Astrocyte of the hippocampus (primary cell): ENCODE measurements around the gene NELFB.
A peak's percentile ranks its signal among the peaks of the same experiment; 100 is the strongest.
"Not testable (repeated sequence)": the region's sequence is repeated elsewhere in the genome, so short reads cannot be mapped to it uniquely, and the experiment has no call there.

Source experiments
- DNase-seq: peaks from one replicate; pipeline ENCODE4 v3.0.0; 2011; ENCODE audit warnings: low read depth, low spot score

Gene NELFB

GRCh38 chr9:137234758-137235423, 20.2 kb upstream of the NELFB start:
- DNase-seq, result no peak

- no peak for DNase-seq
These were observed 19.5 kb upstream of the NELFB start for GRCh38 chr9:137235424-137236237.

- peak; percentile 92 for DNase-seq
These were observed 18.7 kb upstream of the NELFB start for GRCh38 chr9:137236238-137236935.

- no peak for DNase-seq
These were observed 18.1 kb upstream of the NELFB start for GRCh38 chr9:137236936-137237421.

GRCh38 chr9:137237759-137238726, 17.1 kb upstream of the NELFB start:
- DNase-seq, result no peak

GRCh38 chr9:137239541-137240200, 15.5 kb upstream of the NELFB start:
- not testable (repeated sequence) for DNase-seq

GRCh38 chr9:137240318-137240840, 14.7 kb upstream of the NELFB start:
- DNase-seq, result peak; percentile 90

- DNase-seq, result peak; percentile 100
These were observed 14.2 kb upstream of the NELFB start, which contains the start of gene TUBB4B for GRCh38 chr9:137240841-137241489. TUBB4B (plus strand) TSS chr9:137241287; CDS start chr9:137241361, 74 bp downstream.

- peak; percentile 71 for DNase-seq
These were observed 13.4 kb upstream of the NELFB start for GRCh38 chr9:137241490-137242268.

- peak; percentile 32 for DNase-seq
These were observed 12.6 kb upstream of the NELFB start for GRCh38 chr9:137242269-137243203.

GRCh38 chr9:137243266-137243625, 11.9 kb upstream of the NELFB start:
- not testable (repeated sequence) for DNase-seq

- no peak for DNase-seq
These were observed 11.3 kb upstream of the NELFB start for GRCh38 chr9:137243626-137244485.

GRCh38 chr9:137244486-137245449, 10.4 kb upstream of the NELFB start:
- no peak for DNase-seq

- DNase-seq, result no peak
These were observed 9.4 kb upstream of the NELFB start for GRCh38 chr9:137245450-137246421.
